Thyroid gland (tissue), 4 donors: ENCODE measurements around the gene WSCD2.

Experiments used
- CTCF ChIP-seq, 6 experiments: fragments of 200-600 bp in 3 of 6; fragments of 450-650 bp in 3 of 6; sonication (generic) in 3 of 6; IDR thresholded peaks; one replicate each; pipeline ENCODE4 v1.5.1; 2016 to 2019; ENCODE audit warnings: antibody characterized with exemption in 6 of 6, mild to moderate bottlenecking in 2 of 6, inconsistent platforms in 1 of 6, moderate library complexity in 1 of 6
- POLR2A ChIP-seq, 2 donors: fragments of 450-650 bp; IDR thresholded peaks; one replicate each; pipeline ENCODE4 v1.6.1; 2017; ENCODE audit warnings: antibody characterized with exemption in 2 of 2, mild to moderate bottlenecking in 2 of 2, moderate library complexity in 1 of 2

- TF ChIP-seq POLR2A (IDR thresholded peaks at IDR 0.05) (no peak), CTCF (IDR thresholded peaks at IDR 0.05) (no peak)
Measured at GRCh38 chr12:108284163-108284562, 155.1 kb downstream of the WSCD2 start.
